Thyroid gland (tissue), 4 donors: ENCODE results near the gene ZBTB44.

Experiments used
- CTCF ChIP-seq, 6 experiments: fragments of 200-600 bp in 3 of 6; fragments of 450-650 bp in 3 of 6; sonication (generic) in 3 of 6; IDR thresholded peaks; one replicate each; pipeline ENCODE4 v1.5.1; 2016 to 2019; ENCODE audit warnings: antibody characterized with exemption in 6 of 6, mild to moderate bottlenecking in 2 of 6, inconsistent platforms in 1 of 6, moderate library complexity in 1 of 6
- POLR2A ChIP-seq, 2 donors: fragments of 450-650 bp; IDR thresholded peaks; one replicate each; pipeline ENCODE4 v1.6.1; 2017; ENCODE audit warnings: antibody characterized with exemption in 2 of 2, mild to moderate bottlenecking in 2 of 2, moderate library complexity in 1 of 2

- TF ChIP-seq CTCF (IDR thresholded peaks at IDR 0.05) (no peak), POLR2A (IDR thresholded peaks at IDR 0.05) (no peak)
Measured at GRCh38 chr11:130295657-130296056, 19.1 kb downstream of the ZBTB44 start.
